ENCODE measurements around the gene AKAP7.

The AKAP7 gene

DNA sequence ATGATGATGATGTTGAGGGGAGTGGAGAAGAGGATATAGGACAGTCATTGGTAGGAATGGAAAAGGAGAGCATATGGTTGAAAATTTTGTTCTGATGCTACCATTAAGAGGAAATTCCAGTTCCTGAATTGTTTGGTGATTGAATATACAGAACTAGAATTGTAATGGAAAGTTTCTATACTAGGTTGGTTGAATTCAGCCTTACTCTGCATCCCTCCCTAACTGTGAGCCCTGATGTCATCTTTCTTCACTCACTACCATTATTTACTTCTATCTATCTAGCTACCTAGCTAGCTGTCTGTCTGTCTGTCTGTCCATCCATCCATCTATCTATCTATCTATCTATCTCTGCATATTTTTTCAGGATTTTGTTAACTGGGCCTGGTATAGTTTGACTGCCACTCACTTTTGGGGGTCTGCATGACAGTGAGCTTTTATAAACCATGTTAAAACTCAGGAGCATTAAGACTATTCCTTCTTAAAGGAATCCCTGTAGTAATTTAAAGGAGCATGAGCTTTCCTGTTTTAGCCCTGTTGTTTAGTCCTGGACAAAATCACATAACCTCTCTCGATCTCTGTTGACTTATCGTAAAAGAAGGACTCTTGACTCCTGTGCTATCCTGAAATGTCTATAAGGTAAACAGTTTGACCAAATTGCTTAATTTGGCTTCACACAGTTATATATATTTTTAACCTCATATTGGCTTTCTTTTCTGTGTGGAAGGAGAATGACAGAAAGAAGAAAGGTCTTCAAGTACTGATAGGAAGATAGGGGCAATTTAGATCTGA is 71.4 kb downstream of the AKAP7 start:
- TF ChIP-seq, protein P1, sequence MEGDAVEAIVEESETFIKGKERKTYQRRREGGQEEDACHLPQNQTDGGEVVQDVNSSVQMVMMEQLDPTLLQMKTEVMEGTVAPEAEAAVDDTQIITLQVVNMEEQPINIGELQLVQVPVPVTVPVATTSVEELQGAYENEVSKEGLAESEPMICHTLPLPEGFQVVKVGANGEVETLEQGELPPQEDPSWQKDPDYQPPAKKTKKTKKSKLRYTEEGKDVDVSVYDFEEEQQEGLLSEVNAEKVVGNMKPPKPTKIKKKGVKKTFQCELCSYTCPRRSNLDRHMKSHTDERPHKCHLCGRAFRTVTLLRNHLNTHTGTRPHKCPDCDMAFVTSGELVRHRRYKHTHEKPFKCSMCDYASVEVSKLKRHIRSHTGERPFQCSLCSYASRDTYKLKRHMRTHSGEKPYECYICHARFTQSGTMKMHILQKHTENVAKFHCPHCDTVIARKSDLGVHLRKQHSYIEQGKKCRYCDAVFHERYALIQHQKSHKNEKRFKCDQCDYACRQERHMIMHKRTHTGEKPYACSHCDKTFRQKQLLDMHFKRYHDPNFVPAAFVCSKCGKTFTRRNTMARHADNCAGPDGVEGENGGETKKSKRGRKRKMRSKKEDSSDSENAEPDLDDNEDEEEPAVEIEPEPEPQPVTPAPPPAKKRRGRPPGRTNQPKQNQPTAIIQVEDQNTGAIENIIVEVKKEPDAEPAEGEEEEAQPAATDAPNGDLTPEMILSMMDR (IDR thresholded peaks at IDR 0.05; ENCODE audit: low read depth, low read length): no peak
- no peak for DNase-seq
- no peak overlapping the region for H3K4me3 ChIP-seq (ENCODE audit: low read depth, low read length)
- no peaks in the 10 kb centered on the region for H3K27me3 ChIP-seq (ENCODE audit: insufficient read depth, low read depth, severe bottlenecking)
- H3K9me3 ChIP-seq (ENCODE audit: severe bottlenecking): no peaks in the 10 kb centered on the region
- H3K36me3 ChIP-seq: no peaks in the 10 kb centered on the region
- no peak overlapping the region for H3K27ac ChIP-seq

DNA sequence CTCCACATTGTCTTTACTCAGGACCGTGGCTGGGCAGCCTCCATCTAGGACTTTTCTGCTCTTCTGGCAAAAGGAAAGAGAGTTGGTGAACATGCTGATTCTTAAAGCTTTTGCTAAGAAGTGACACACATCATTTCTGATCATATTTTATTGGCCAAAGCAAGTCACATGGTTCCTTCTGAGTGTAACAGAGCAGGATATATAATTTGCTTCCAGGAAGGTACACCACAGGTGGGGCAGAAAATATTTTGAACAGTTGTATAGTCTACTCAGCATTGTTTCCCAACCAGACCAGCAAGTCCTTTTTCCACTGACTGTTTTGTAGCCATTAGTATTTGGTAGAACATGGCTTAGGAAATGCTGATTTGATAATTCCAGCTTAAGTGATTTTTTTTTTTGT is 73.5 kb downstream of the AKAP7 start:
- Histone ChIP-seq H3K36me3 (no peaks in the 10 kb centered on the region), H3K27ac (no peak overlapping the region), H3K4me3 (ENCODE audit: low read depth, low read length) (no peak overlapping the region), H3K9me3 (ENCODE audit: severe bottlenecking) (no peaks in the 10 kb centered on the region), H3K27me3 (ENCODE audit: insufficient read depth, low read depth, severe bottlenecking) (no peaks in the 10 kb centered on the region)
- DNase-seq: no peak
- TF ChIP-seq, protein P1 (IDR thresholded peaks at IDR 0.05; ENCODE audit: low read depth, low read length): no peak

DNA sequence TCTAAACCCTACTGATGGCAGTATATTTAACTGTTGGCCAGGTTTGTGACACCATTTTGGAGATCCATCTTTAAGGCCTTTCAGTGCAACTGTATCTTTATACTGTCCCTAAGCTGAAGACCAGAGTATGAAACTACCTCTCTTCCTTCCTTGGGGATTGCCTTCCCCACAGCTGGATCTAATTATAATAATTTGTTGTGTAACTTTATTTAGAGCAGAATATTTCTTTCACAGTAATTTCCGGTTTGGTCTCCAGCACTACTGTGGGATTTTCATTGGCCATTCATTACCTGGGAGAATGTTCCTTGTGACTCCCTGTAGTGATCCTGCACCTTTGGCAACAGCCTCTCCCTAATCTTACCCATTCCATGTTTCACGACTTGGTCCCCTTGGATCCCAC is 75.2 kb downstream of the AKAP7 start:
- TF ChIP-seq, protein P1 (IDR thresholded peaks at IDR 0.05; ENCODE audit: low read depth, low read length): no peak
- no peaks in the 10 kb centered on the region for H3K27me3 ChIP-seq (ENCODE audit: insufficient read depth, low read depth, severe bottlenecking)
- no peaks in the 10 kb centered on the region for H3K36me3 ChIP-seq
- no peaks in the 10 kb centered on the region for H3K9me3 ChIP-seq (ENCODE audit: severe bottlenecking)
- H3K27ac ChIP-seq: no peak overlapping the region
- DNase-seq: no peak
- no peak overlapping the region for H3K4me3 ChIP-seq (ENCODE audit: low read depth, low read length)

DNA sequence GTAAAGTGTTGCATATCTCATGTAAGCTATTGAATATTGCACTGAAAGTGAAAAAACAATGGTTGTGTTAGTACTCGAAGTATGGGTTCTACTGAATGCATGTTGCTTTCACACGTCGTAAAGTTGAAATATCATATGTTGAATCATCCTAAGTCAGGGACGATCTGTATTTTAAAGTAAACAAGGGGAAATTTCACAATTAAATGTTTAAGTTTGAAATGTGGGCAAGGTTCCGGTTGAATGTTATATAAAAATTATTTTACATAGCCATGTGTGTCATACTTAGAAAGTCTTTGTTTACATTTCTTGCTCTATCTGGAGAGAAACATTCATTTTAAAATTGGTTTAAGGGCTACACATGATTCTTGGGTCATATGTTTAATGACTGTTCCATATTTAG is 76.8 kb downstream of the AKAP7 start:
- H3K9me3 ChIP-seq (ENCODE audit: severe bottlenecking): no peaks in the 10 kb centered on the region
- no peak for DNase-seq
- H3K27me3 ChIP-seq (ENCODE audit: insufficient read depth, low read depth, severe bottlenecking): no peaks in the 10 kb centered on the region
- H3K36me3 ChIP-seq: no peaks in the 10 kb centered on the region
- TF ChIP-seq, protein P1 (IDR thresholded peaks at IDR 0.05; ENCODE audit: low read depth, low read length): no peak
- H3K27ac ChIP-seq: no peak overlapping the region
- H3K4me3 ChIP-seq (ENCODE audit: low read depth, low read length): no peak overlapping the region

DNA sequence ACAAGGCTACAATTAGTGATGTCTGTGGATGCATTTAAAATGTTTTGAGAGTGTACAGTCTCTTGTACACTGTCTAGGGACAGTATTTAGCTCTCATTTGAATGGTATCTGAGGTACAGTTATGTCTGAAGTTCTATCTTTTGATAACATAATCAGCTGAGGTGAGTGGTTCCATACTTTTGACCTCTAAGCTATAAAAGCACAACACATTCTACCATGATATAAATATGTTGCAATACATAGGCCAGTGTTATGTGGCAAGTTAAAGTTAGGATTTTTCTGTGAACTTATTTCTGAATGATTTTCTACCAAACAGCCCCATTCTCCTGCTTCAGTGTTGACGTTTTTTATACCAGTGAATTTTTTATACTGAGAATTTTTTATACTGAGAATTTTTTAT is 77.6 kb downstream of the AKAP7 start:
- Histone ChIP-seq H3K27ac (no peak overlapping the region), H3K9me3 (ENCODE audit: severe bottlenecking) (no peaks in the 10 kb centered on the region), H3K27me3 (ENCODE audit: insufficient read depth, low read depth, severe bottlenecking) (no peaks in the 10 kb centered on the region), H3K36me3 (no peaks in the 10 kb centered on the region), H3K4me3 (ENCODE audit: low read depth, low read length) (no peak overlapping the region)
- TF ChIP-seq, protein P1 (IDR thresholded peaks at IDR 0.05; ENCODE audit: low read depth, low read length): no peak
- no peak for DNase-seq

DNA sequence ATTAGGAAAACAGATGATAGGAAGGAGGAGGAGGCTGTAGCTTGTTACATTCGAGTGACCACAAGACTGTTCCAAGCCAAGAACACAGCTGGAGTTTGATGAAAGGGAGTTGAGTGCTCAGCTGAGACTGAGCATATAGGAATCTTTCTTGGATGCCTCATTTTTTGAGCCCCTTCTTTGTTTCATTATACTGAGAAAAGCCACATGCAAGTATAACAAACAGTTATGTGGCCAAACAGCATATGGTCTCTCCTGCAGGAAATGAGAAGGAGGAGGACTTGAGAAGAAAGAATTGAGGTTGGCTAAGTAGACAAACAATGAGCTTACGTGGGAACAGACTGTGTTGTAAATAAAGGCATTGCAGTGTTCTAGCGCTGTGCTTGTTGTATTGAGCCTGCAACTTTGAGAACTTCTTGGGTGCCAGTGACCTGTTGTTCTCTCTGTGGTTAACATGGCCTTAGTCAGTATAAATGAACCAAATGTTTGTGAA is 78.3 kb downstream of the AKAP7 start:
- Histone ChIP-seq H3K27ac (no peak overlapping the region), H3K36me3 (no peaks in the 10 kb centered on the region), H3K27me3 (ENCODE audit: insufficient read depth, low read depth, severe bottlenecking) (no peaks in the 10 kb centered on the region), H3K9me3 (ENCODE audit: severe bottlenecking) (no peaks in the 10 kb centered on the region), H3K4me3 (ENCODE audit: low read depth, low read length) (no peak overlapping the region)
- DNase-seq: no peak
- TF ChIP-seq, protein P1 (IDR thresholded peaks at IDR 0.05; ENCODE audit: low read depth, low read length): no peak
